HL-60 (cell line): ENCODE measurements around the gene LIMS2.

Source experiments
- DNase-seq, 2 experiments: peaks; one replicate each; pipeline ENCODE4 v3.0.0-alpha.2; 2010 to 2020; ENCODE audit warnings: low read depth in 1 of 2, low spot score in 1 of 2
- H3K27ac ChIP-seq: fragments of 250-450 bp; sonication (Bioruptor Pico); replicated peaks from 2 replicates; pipeline ENCODE4 v1.5.1; 2020; ENCODE audit warnings: mild to moderate bottlenecking, moderate library complexity
- H3K27me3 ChIP-seq: fragments of 250-450 bp; sonication (Bioruptor Pico); 2 replicates; pipeline ENCODE4 v1.5.1; 2021; ENCODE audit warnings: mild to moderate bottlenecking, moderate library complexity; ENCODE audit not compliant: insufficient read depth, poor library complexity, severe bottlenecking
- H3K4me3 ChIP-seq: replicated peaks from 2 replicates; pipeline ENCODE4 v1.5.1; 2011; ENCODE audit warnings: mild to moderate bottlenecking, control low read depth, low read length; ENCODE audit not compliant: insufficient read depth
- GABPA ChIP-seq: IDR thresholded peaks from 2 replicates; pipeline ENCODE4 v1.6.1; 2012; ENCODE audit warnings: low read depth
- POLR2AphosphoS5 ChIP-seq: IDR thresholded peaks from 2 replicates; pipeline ENCODE4 v1.6.1; 2012; ENCODE audit warnings: low read depth
- SPI1 ChIP-seq: IDR thresholded peaks from 2 replicates; pipeline ENCODE4 v1.6.1; 2012; ENCODE audit warnings: low read depth, mild to moderate bottlenecking, borderline replicate concordance
- TF ChIP-seq, protein P1 (sequence below): IDR thresholded peaks from 2 replicates; pipeline ENCODE4 v1.6.1; 2012; ENCODE audit warnings: low read depth; ENCODE audit not compliant: insufficient replicate concordance
- TF ChIP-seq, protein P2 (sequence below): IDR thresholded peaks from one replicate; pipeline ENCODE4 v1.5.1; 2011; ENCODE audit warnings: low read length, control low read depth, inconsistent platforms; ENCODE audit not compliant: insufficient read depth

LIMS2 gene

DNA sequence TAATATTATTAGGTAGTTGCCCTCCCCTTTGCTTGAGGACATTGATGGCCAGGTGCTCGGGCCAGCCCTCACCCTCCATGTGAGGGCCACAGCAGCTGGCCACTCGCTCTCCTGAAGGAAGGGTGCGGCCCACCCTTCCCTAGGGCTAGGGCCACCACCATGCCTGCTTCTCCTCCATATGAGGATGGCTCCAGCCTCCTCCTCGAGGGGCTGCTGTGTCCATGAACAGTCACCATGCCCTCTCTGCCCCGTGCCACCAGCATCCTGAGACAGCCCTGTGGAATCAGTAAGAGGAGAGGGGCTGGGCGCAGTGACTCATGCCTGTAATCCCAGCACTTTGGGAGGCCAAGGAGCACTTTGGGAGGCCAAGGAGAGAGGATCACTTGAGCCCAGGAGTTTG lies 27.0 kb downstream of the LIMS2 start:
- Histone ChIP-seq H3K27ac (no peak overlapping the region), H3K4me3 (no peak overlapping the region), H3K27me3 (no peaks in the 10 kb centered on the region)
- no peak for DNase-seq
- no peak for TF ChIP-seq GABPA
- TF ChIP-seq, protein P1, sequence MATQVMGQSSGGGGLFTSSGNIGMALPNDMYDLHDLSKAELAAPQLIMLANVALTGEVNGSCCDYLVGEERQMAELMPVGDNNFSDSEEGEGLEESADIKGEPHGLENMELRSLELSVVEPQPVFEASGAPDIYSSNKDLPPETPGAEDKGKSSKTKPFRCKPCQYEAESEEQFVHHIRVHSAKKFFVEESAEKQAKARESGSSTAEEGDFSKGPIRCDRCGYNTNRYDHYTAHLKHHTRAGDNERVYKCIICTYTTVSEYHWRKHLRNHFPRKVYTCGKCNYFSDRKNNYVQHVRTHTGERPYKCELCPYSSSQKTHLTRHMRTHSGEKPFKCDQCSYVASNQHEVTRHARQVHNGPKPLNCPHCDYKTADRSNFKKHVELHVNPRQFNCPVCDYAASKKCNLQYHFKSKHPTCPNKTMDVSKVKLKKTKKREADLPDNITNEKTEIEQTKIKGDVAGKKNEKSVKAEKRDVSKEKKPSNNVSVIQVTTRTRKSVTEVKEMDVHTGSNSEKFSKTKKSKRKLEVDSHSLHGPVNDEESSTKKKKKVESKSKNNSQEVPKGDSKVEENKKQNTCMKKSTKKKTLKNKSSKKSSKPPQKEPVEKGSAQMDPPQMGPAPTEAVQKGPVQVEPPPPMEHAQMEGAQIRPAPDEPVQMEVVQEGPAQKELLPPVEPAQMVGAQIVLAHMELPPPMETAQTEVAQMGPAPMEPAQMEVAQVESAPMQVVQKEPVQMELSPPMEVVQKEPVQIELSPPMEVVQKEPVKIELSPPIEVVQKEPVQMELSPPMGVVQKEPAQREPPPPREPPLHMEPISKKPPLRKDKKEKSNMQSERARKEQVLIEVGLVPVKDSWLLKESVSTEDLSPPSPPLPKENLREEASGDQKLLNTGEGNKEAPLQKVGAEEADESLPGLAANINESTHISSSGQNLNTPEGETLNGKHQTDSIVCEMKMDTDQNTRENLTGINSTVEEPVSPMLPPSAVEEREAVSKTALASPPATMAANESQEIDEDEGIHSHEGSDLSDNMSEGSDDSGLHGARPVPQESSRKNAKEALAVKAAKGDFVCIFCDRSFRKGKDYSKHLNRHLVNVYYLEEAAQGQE = no peak
- no peak for TF ChIP-seq POLR2AphosphoS5
- TF ChIP-seq SPI1 = no peak
- TF ChIP-seq, protein P2, sequence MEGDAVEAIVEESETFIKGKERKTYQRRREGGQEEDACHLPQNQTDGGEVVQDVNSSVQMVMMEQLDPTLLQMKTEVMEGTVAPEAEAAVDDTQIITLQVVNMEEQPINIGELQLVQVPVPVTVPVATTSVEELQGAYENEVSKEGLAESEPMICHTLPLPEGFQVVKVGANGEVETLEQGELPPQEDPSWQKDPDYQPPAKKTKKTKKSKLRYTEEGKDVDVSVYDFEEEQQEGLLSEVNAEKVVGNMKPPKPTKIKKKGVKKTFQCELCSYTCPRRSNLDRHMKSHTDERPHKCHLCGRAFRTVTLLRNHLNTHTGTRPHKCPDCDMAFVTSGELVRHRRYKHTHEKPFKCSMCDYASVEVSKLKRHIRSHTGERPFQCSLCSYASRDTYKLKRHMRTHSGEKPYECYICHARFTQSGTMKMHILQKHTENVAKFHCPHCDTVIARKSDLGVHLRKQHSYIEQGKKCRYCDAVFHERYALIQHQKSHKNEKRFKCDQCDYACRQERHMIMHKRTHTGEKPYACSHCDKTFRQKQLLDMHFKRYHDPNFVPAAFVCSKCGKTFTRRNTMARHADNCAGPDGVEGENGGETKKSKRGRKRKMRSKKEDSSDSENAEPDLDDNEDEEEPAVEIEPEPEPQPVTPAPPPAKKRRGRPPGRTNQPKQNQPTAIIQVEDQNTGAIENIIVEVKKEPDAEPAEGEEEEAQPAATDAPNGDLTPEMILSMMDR = no peak

DNA sequence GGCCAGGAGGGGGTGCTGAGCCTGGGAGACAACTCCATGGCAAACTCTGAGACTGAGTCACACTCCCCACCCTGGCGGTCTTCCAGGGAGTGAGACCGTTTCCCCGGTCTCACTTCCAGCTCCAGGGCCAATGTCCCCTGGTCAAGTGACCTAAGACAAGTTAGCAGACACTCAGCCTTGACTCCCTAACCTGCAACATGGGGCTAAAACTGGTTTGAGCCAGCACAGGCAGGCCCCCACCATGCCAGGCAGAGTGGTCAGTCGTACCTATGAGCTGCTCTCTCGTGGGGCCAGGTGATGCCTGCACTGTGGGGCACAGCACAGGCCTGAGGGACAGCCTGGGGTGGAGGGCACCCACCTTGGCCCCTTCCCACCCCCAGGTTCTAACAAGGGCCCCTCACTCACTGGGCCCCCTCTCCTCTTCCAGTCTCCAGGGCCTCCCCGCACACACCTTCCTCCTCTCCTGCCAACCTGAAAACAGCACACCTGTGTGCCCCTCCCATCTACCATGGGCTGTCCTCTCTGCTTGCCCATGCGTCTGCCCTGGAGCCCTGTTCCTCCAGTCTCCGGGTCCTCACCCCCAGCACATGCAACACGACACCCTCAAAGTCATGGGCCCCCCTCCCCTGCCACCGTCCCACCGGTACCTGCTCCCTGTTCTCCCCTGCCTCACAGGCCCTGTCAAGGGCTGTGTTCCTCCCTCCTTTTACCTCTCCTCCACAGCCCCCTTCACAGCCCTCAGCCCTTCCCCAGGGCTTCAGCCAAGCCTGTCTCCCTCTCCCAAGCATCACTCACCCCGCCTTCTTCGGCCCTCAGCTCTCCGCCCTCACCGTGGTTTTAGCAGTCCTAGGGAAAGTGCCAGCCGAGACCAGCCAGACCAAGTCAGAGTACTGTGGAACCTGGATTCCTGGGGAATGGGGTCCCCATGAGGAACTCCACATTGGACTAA lies 27.8 kb downstream of the LIMS2 start:
- no peak for TF ChIP-seq GABPA
- H3K4me3 ChIP-seq = no peak overlapping the region
- H3K27me3 ChIP-seq = no peaks in the 10 kb centered on the region
- DNase-seq = no peak
- no peak overlapping the region for H3K27ac ChIP-seq

- Histone ChIP-seq H3K27ac (no peak overlapping the region), H3K4me3 (no peak overlapping the region), H3K27me3 (no peaks in the 10 kb centered on the region)
- no peak for DNase-seq
- TF ChIP-seq, protein P2 = no peak
- TF ChIP-seq GABPA (no peak), SPI1 (no peak), POLR2AphosphoS5 (no peak)
- TF ChIP-seq, protein P1 = no peak
Observed at GRCh38 chr2:127646487-127647241, 28.7 kb downstream of the LIMS2 start.
